T-helper 2 cell (primary cell): ENCODE results near the gene GLG1.
"Not testable (repeated sequence)": the region's sequence is repeated elsewhere in the genome, so short reads cannot be mapped to it uniquely, and the experiment has no call there.

Experiments
- DNase-seq, 5 experiments: peaks; one replicate each; pipeline versions ENCODE4 v3.0.0 to v3.0.0-alpha.2; 2012 to 2022

The GLG1 gene

GRCh38 chr16:74468807-74469525 lies 137.9 kb downstream of the GLG1 start:
- DNase-seq = no peak

GRCh38 chr16:74466872-74467271 lies 140.0 kb downstream of the GLG1 start:
- DNase-seq = peak in 2 of 5 experiments; percentile 4 to 76

GRCh38 chr16:74465851-74466685 lies 140.8 kb downstream of the GLG1 start:
- peak in 1 of 5 experiments; percentile 7 for DNase-seq

- no peak for DNase-seq
These were observed 141.6 kb downstream of the GLG1 start for GRCh38 chr16:74465281-74465680.

GRCh38 chr16:74463888-74464287 lies 143.0 kb downstream of the GLG1 start:
- DNase-seq = no peak

GRCh38 chr16:74462361-74462760 lies 144.6 kb downstream of the GLG1 start:
- no peak for DNase-seq

- no peak for DNase-seq
These were observed 145.1 kb downstream of the GLG1 start for GRCh38 chr16:74461826-74462225.

- DNase-seq = no peak
These were observed 146.4 kb downstream of the GLG1 start for GRCh38 chr16:74460542-74460941.

GRCh38 chr16:74456290-74456625 lies 150.7 kb downstream of the GLG1 start:
- DNase-seq = no peak

- DNase-seq = no peak
These were observed 151.2 kb downstream of the GLG1 start for GRCh38 chr16:74455619-74456289.

GRCh38 chr16:74455213-74455612 lies 151.7 kb downstream of the GLG1 start:
- no peak for DNase-seq

GRCh38 chr16:74451951-74452758 lies 154.8 kb downstream of the GLG1 start:
- DNase-seq = no peak

GRCh38 chr16:74450967-74451760 lies 155.8 kb downstream of the GLG1 start:
- no peak for DNase-seq

GRCh38 chr16:74450236-74450635 lies 156.7 kb downstream of the GLG1 start:
- DNase-seq = no peak

- no peak for DNase-seq
These were observed 157.4 kb downstream of the GLG1 start for GRCh38 chr16:74449470-74449869.

GRCh38 chr16:74448990-74449389 lies 157.9 kb downstream of the GLG1 start:
- no peak for DNase-seq

- DNase-seq = no peak
These were observed 159.3 kb downstream of the GLG1 start for GRCh38 chr16:74447578-74447977.

GRCh38 chr16:74446866-74447265 lies 160.0 kb downstream of the GLG1 start:
- DNase-seq = no peak

GRCh38 chr16:74443624-74444346 lies 163.1 kb downstream of the GLG1 start:
- not testable (repeated sequence) for DNase-seq

- no peak for DNase-seq
These were observed 167.2 kb downstream of the GLG1 start for GRCh38 chr16:74439685-74440084.

GRCh38 chr16:74438492-74438979 lies 168.4 kb downstream of the GLG1 start:
- peak in 1 of 5 experiments; percentile 91 for DNase-seq
